Measurements from ENCODE around the gene EPX.
"Not testable (repeated sequence)": the region's sequence is repeated elsewhere in the genome, so short reads cannot be mapped to it uniquely, and the experiment has no call there.

EPX gene
- 0 reads per million in 3 experiments for total RNA-seq

- no peak for DNase-seq
Measured at GRCh38 chr17:58192612-58193011, at the start of gene EPX. Gene EPX (plus strand): TSS chr17:58192726. CDS start chr17:58192847, 121 bp downstream.

- DNase-seq: not testable (repeated sequence)
Measured at GRCh38 chr17:58143335-58143734, 49.2 kb upstream of the EPX start.

- DNase-seq: no peak
Measured at GRCh38 chr17:58144801-58145200, 47.7 kb upstream of the EPX start.

GRCh38 chr17:58147930-58148434, 44.5 kb upstream of the EPX start, which contains the start of gene OR4D1:
Gene OR4D1 (plus strand): TSS chr17:58148384. CDS start chr17:58155154, 6,770 bp downstream.
- no peak for DNase-seq

GRCh38 chr17:58148609-58149008, 43.9 kb upstream of the EPX start:
- no peak for DNase-seq

GRCh38 chr17:58150394-58150793, 42.1 kb upstream of the EPX start:
- no peak for DNase-seq

- peak; percentile 88 for DNase-seq
Measured at GRCh38 chr17:58153046-58153445, 39.5 kb upstream of the EPX start.

- no peak for DNase-seq
Measured at GRCh38 chr17:58153671-58154070, 38.9 kb upstream of the EPX start.

- peak; percentile 62 for DNase-seq
Measured at GRCh38 chr17:58156839-58157803, 35.4 kb upstream of the EPX start.

- DNase-seq: no peak
Measured at GRCh38 chr17:58158181-58158580, 34.3 kb upstream of the EPX start.

- DNase-seq: no peak
Measured at GRCh38 chr17:58161566-58161965, 31.0 kb upstream of the EPX start.

GRCh38 chr17:58165981-58166380, 26.5 kb upstream of the EPX start:
- DNase-seq: no peak

GRCh38 chr17:58166682-58167081, 25.8 kb upstream of the EPX start, which contains the start of gene OR4D2:
Gene OR4D2 (plus strand): TSS chr17:58166982. CDS start chr17:58169656, 2,674 bp downstream.
- DNase-seq: no peak

- DNase-seq: no peak
Measured at GRCh38 chr17:58170622-58171021, 21.9 kb upstream of the EPX start.

GRCh38 chr17:58172369-58173071, 20.0 kb upstream of the EPX start:
- peak; percentile 57 for DNase-seq

GRCh38 chr17:58174871-58175270, 17.7 kb upstream of the EPX start:
- no peak for DNase-seq

GRCh38 chr17:58176200-58176599, 16.3 kb upstream of the EPX start:
- no peak for DNase-seq

GRCh38 chr17:58181796-58182195, 10.7 kb upstream of the EPX start:
- no peak for DNase-seq

- DNase-seq: no peak
Measured at GRCh38 chr17:58183514-58183913, 9.0 kb upstream of the EPX start.

GRCh38 chr17:58184308-58184985, 8.1 kb upstream of the EPX start:
- no peak for DNase-seq

GRCh38 chr17:58184986-58185761, 7.4 kb upstream of the EPX start:
- no peak for DNase-seq

GRCh38 chr17:58186591-58186990, 5.9 kb upstream of the EPX start:
- DNase-seq: no peak

Data from central memory CD4-positive, alpha-beta T cell (primary cell).